SK-N-SH (cell line): ENCODE data around the gene TUBA1A. TPM values are rescaled to one million over a fixed set of nuclear protein-coding genes. Genes with fewer than 3 reads are reported as not detected.
"Not testable (repeated sequence)": the region's sequence is repeated elsewhere in the genome, so short reads cannot be mapped to it uniquely, and the experiment has no call there.

Source experiments
- CTCF ChIA-PET: fragments of 300-600, 350-600 bp; formaldehyde crosslinking; extraction: SDS; loops from one replicate; lab custom pipeline; 2021; lab: Yijun Ruan, JAX
- POLR2A ChIA-PET: fragments of 350-600 bp; sonication (Branson Sonifier 250); formaldehyde crosslinking; extraction: SDS; loops from one replicate; lab custom pipeline; 2020; ENCODE audit warnings: antibody characterized with exemption, inconsistent platforms; lab: Yijun Ruan, JAX
- DNase-seq: peaks from one replicate; pipeline ENCODE4 v3.0.0; 2012
- H2AFZ ChIP-seq: fragments of 200-600 bp; sonication (generic); 2 replicates; pipeline ENCODE4 v1.8.1; 2016; ENCODE audit warnings: antibody characterized with exemption, mild to moderate bottlenecking, low read depth
- H3F3A ChIP-seq: fragments of 200-600 bp; sonication (generic); replicated peaks from 2 replicates; pipeline ENCODE3; 2016; ENCODE audit warnings: antibody characterized with exemption, mild to moderate bottlenecking; ENCODE audit not compliant: insufficient read depth
- H3K27ac ChIP-seq, 2 experiments: fragments of 200-500 bp in 1 of 2; fragments of 200-600 bp in 1 of 2; sonication (Bioruptor generic) in 1 of 2; sonication (generic), shearing (Covaris generic) in 1 of 2; 2 replicates each; pipeline versions ENCODE4 v1.5.1 to v1.6.1; 2014 to 2016; ENCODE audit warnings: low read depth in 2 of 2, inconsistent platforms in 1 of 2, low read length in 1 of 2, mild to moderate bottlenecking in 1 of 2, mixed read lengths in 1 of 2
- H3K27me3 ChIP-seq: fragments of 200-600 bp; sonication (generic), shearing (Covaris generic); 2 replicates; pipeline ENCODE4 v1.6.1; 2016; ENCODE audit warnings: mixed run types; ENCODE audit not compliant: insufficient read depth
- H3K36me3 ChIP-seq, 2 experiments: fragments of 200-500 bp in 1 of 2; fragments of 200-600 bp in 1 of 2; sonication (Bioruptor generic) in 1 of 2; sonication (generic) in 1 of 2; replicated peaks in 1 of 2; 2 replicates each; pipeline versions ENCODE3 to v1.5.1; 2014 to 2016; ENCODE audit warnings: low read length in 1 of 2, mild to moderate bottlenecking in 1 of 2; ENCODE audit not compliant: insufficient read depth in 2 of 2, control insufficient read depth in 1 of 2
- H3K4me1 ChIP-seq, 2 experiments: fragments of 200-500 bp in 1 of 2; fragments of 200-600 bp in 1 of 2; sonication (Bioruptor generic) in 1 of 2; sonication (generic), shearing (Covaris generic) in 1 of 2; 2 replicates each; pipeline versions ENCODE4 v1.5.1 to v1.6.1; 2014 to 2016; ENCODE audit warnings: low read depth in 1 of 2, low read length in 1 of 2, mixed run types in 1 of 2; ENCODE audit not compliant: insufficient read depth in 2 of 2, control insufficient read depth in 1 of 2
- H3K4me2 ChIP-seq: fragments of 200-600 bp; sonication (generic), shearing (Covaris generic); 2 replicates; pipeline ENCODE4 v1.6.1; 2017; ENCODE audit warnings: mixed run types
- H3K4me3 ChIP-seq, 2 experiments: fragments of 200-500 bp in 1 of 2; fragments of 200-600 bp in 1 of 2; sonication (Bioruptor generic) in 1 of 2; sonication (generic), shearing (Covaris generic) in 1 of 2; 2 replicates each; pipeline versions ENCODE4 v1.5.1 to v1.8.1; 2014 to 2016; ENCODE audit warnings: low read depth in 2 of 2, inconsistent platforms in 1 of 2, low read length in 1 of 2, mild to moderate bottlenecking in 1 of 2, mixed read lengths in 1 of 2, moderate library complexity in 1 of 2
- H3K79me2 ChIP-seq: fragments of 200-600 bp; sonication (generic); 2 replicates; pipeline ENCODE4 v1.8.1; 2017; ENCODE audit warnings: mild to moderate bottlenecking; ENCODE audit not compliant: insufficient read depth
- H3K9ac ChIP-seq: fragments of 200-600 bp; sonication (generic); 2 replicates; pipeline ENCODE4 v1.6.1; 2017; ENCODE audit warnings: mixed run types
- H3K9me2 ChIP-seq: fragments of 200-600 bp; sonication (generic); 2 replicates; pipeline ENCODE4 v1.6.1; 2017; ENCODE audit warnings: mixed run types
- H3K9me3 ChIP-seq: fragments of 200-600 bp; sonication (generic); 2 replicates; pipeline ENCODE4 v1.6.1; 2017; ENCODE audit warnings: mixed run types, mild to moderate bottlenecking, moderate library complexity
- H4K20me1 ChIP-seq: fragments of 200-600 bp; sonication (generic); 2 replicates; pipeline ENCODE4 v1.6.1; 2017; ENCODE audit warnings: mild to moderate bottlenecking, mixed run types; ENCODE audit not compliant: insufficient read depth
- CTCF ChIP-seq: fragments of 200-600 bp; sonication (generic); IDR thresholded peaks from 2 replicates; pipeline ENCODE4 v1.6.1; 2017; ENCODE audit warnings: antibody characterized with exemption, mild to moderate bottlenecking, moderate library complexity
- GABPA ChIP-seq: IDR thresholded peaks from 2 replicates; pipeline ENCODE4 v1.4.0; 2012; ENCODE audit warnings: low read depth, mild to moderate bottlenecking
- NRF1 ChIP-seq: IDR thresholded peaks from 2 replicates; pipeline ENCODE4 v1.6.1; 2012; ENCODE audit warnings: low read depth, mild to moderate bottlenecking, low read length
- SMC3 ChIP-seq: IDR thresholded peaks from 2 replicates; pipeline ENCODE4 v1.6.1; 2012; ENCODE audit warnings: low read depth, low read length, improper control_type of control experiment
- WGBS: methylation state at CpG from one replicate; pipeline ENCODE4 v1.1.6; 2017; ENCODE audit warnings: low lambda C conversion rate; 5-methylcytosine and 5-hydroxymethylcytosine counted together
- polyA plus RNA-seq, 3 experiments: library from polyadenylated mRNA; depleted of rRNA; stranded (reverse); fragments of >200 nt; gene quantifications; 2 replicates each; pipeline ENCODE4 v1.2.3, GENCODE V29; 2012
- small RNA-seq, 7 experiments: library from RNA; depleted of rRNA; stranded (forward); fragments of <200 nt; gene quantifications; one replicate each; pipeline ENCODE3, GENCODE V24; 2012

Gene TUBA1A
- polyA plus RNA-seq, 1 of the 3 experiments (the other 2 are of a cell fraction) = 1,427 TPM

GRCh38 chr12:49137476-49137875, 51.4 kb downstream of the TUBA1A start (continued):
- TF ChIP-seq GABPA = no peak
- no peak for TF ChIP-seq SMC3
- TF ChIP-seq CTCF = no peak
- no peak for TF ChIP-seq NRF1

DNA sequence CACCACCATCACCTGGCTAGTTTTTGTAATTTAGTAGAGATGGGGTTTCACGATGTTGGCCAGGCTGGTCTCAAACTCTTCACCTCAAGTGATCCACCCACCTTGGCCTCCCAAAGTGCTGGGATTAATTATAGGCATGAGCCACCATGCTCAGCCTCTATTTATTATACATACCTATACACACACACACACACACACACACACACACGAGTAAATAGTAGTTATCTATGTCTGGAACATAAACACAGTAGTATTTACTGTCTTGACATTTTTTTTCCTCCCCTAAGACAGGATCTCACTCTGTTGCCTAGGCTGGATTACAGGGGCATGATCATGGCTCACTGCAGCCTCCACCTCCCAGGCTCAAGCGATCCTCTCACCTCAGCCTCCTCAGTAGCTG, 51.9 kb downstream of the TUBA1A start:
- H4K20me1 ChIP-seq, H3K9ac ChIP-seq, H3K27me3 ChIP-seq, H3K4me2 ChIP-seq, H3K9me3 ChIP-seq, H3K4me3 ChIP-seq, POLR2A ChIA-PET, CTCF ChIA-PET, DNase-seq, H3K27ac ChIP-seq, H3K4me1 ChIP-seq, H3K9me2 ChIP-seq, H2AFZ ChIP-seq, H3K36me3 ChIP-seq: not testable (repeated sequence)
- Histone ChIP-seq H3F3A (peaks cover 13% of the 10 kb centered on the region), H3K79me2 (peaks cover 29% of the 10 kb centered on the region)
- WGBS = 98% methylated on average over 3 of the region's 3 CpGs

Small RNAs within 50 kb of the gene (small RNA-seq; reads per million reads assigned to genes)
- gene RF00017 = 0 reads per million in 7 experiments

Other genes starting within 250 kb of the TUBA1A start
- 204 and 261 TPM in 2 replicates for gene ARF3, start 231.6 kb downstream of the TUBA1A start, polyA plus RNA-seq (2012; rRNA removed)
- gene WNT10B, start 217.3 kb downstream of the TUBA1A start, polyA plus RNA-seq (2012; rRNA removed) = 0.11 and 0.18 TPM in 2 replicates
- gene WNT1, start 210.8 kb downstream of the TUBA1A start, polyA plus RNA-seq (2012; rRNA removed) = not detected in 2 replicates
- gene DDN, start 189.7 kb downstream of the TUBA1A start, polyA plus RNA-seq (2012; rRNA removed) = 0.20 and 0.24 TPM in 2 replicates
- 75.1 and 113 TPM in 2 replicates for gene PRKAG1, start 170.3 kb downstream of the TUBA1A start, polyA plus RNA-seq (2012; rRNA removed)
- gene KMT2D, start 128.3 kb downstream of the TUBA1A start, polyA plus RNA-seq (2012; rRNA removed) = 16.3 and 30.5 TPM in 2 replicates
- gene RHEBL1, start 119.1 kb downstream of the TUBA1A start, polyA plus RNA-seq (2012; rRNA removed) = 2.2 and 2.3 TPM in 2 replicates
- 0.08 and 0.13 TPM in 2 replicates for gene DHH, start 94.3 kb downstream of the TUBA1A start, polyA plus RNA-seq (2012; rRNA removed)
- 43.0 and 61.4 TPM in 2 replicates for gene LMBR1L, start 78.2 kb downstream of the TUBA1A start, polyA plus RNA-seq (2012; rRNA removed)
- 2,454 and 2,856 TPM in 2 replicates for gene TUBA1B, start 57.7 kb downstream of the TUBA1A start, polyA plus RNA-seq (2012; rRNA removed)
- 3.3 and 4.6 TPM in 2 replicates for gene TUBA1C, start 76.0 kb upstream of the TUBA1A start, polyA plus RNA-seq (2012; rRNA removed)
- gene PRPH, start 106.1 kb upstream of the TUBA1A start, polyA plus RNA-seq (2012; rRNA removed) = 1.7 and 1.9 TPM in 2 replicates
- 15.0 and 26.2 TPM in 2 replicates for gene TROAP, start 134.2 kb upstream of the TUBA1A start, polyA plus RNA-seq (2012; rRNA removed)
- gene C1QL4, start 148.1 kb upstream of the TUBA1A start, polyA plus RNA-seq (2012; rRNA removed) = 9.8 and 14.6 TPM in 2 replicates
- 4.5 and 5.3 TPM in 2 replicates for gene DNAJC22, start 157.8 kb upstream of the TUBA1A start, polyA plus RNA-seq (2012; rRNA removed)
- 72.9 and 90.2 TPM in 2 replicates for gene SPATS2, start 178.4 kb upstream of the TUBA1A start, polyA plus RNA-seq (2012; rRNA removed)